Muscle of leg (tissue), 11 donors: ENCODE results near the gene FGFR3. TPM values are rescaled to one million over a fixed set of nuclear protein-coding genes. Genes with fewer than 3 reads are reported as not detected.
"Not testable (repeated sequence)": the region's sequence is repeated elsewhere in the genome, so short reads cannot be mapped to it uniquely, and the experiment has no call there.

Source experiments
- DNase-seq: peaks from one replicate; pipeline ENCODE4 v3.0.0; 2013
- H3K27ac ChIP-seq: one replicate; pipeline ENCODE4 v1.5.1; 2013; ENCODE audit warnings: mild to moderate bottlenecking, low read length, control low read depth
- H3K27me3 ChIP-seq: one replicate; pipeline ENCODE4 v1.6.1; 2013; ENCODE audit warnings: low read length; ENCODE audit not compliant: control insufficient read depth, insufficient read depth
- H3K36me3 ChIP-seq: one replicate; pipeline ENCODE4 v1.6.1; 2013; ENCODE audit warnings: low read length; ENCODE audit not compliant: control insufficient read depth, insufficient read depth
- H3K4me1 ChIP-seq: one replicate; pipeline ENCODE4 v1.6.1; 2013; ENCODE audit warnings: low read length; ENCODE audit not compliant: control insufficient read depth, insufficient read depth
- H3K4me3 ChIP-seq: one replicate; pipeline ENCODE4 v1.5.1; 2013; ENCODE audit warnings: low read length, control low read depth
- H3K9me3 ChIP-seq: replicated peaks from 2 replicates; pipeline ENCODE4 v1.6.1; 2013; ENCODE audit warnings: low read depth, low read length; ENCODE audit not compliant: control insufficient read depth
- WGBS: methylation state at CpG from one replicate; pipeline ENCODE4 v1.1.5; 2013; ENCODE audit warnings: missing lambda C conversion rate; ENCODE audit not compliant: insufficient coverage; 5-methylcytosine and 5-hydroxymethylcytosine counted together
- polyA plus RNA-seq, 8 donors: library from polyadenylated mRNA; unstranded; fragments of 120-200 nt; gene quantifications; one replicate each; pipeline versions ENCODE4 v1.2.1 to v1.2.3, GENCODE V29; 2013; ENCODE audit warnings: inconsistent platforms in 1 of 8, low replicate concordance in 1 of 8; ENCODE audit not compliant: insufficient read length in 8 of 8, insufficient read depth in 1 of 8
- total RNA-seq: library from RNA; stranded (reverse); fragments of 120-200 nt; gene quantifications from one replicate; pipeline ENCODE4 v1.2.4, GENCODE V29; 2013

Gene FGFR3
- total and polyA plus RNA-seq, 9 donors = 0.89 to 14.0 (median 1.4) TPM

- Histone ChIP-seq H3K4me1 (peaks cover 2% of the 10 kb centered on the region), H3K4me3 (no peak overlapping the region), H3K36me3 (peaks cover 75% of the 10 kb centered on the region), H3K27me3 (no peaks in the 10 kb centered on the region), H3K27ac (no peak overlapping the region), H3K9me3 (no peaks in the 10 kb centered on the region)
- DNase-seq = no peak
- 80% methylated on average over 4 of the region's 9 CpGs for WGBS
These were observed 48.8 kb downstream of the FGFR3 start for GRCh38 chr4:1841887-1842210.

GRCh38 chr4:1842339-1842895 lies 49.3 kb downstream of the FGFR3 start:
- no peak for DNase-seq
- no peaks in the 10 kb centered on the region for H3K27me3 ChIP-seq
- H3K9me3 ChIP-seq = no peaks in the 10 kb centered on the region
- H3K4me1 ChIP-seq = peaks cover 2% of the 10 kb centered on the region
- WGBS = 89% methylated on average over 13 of the region's 13 CpGs
- peaks cover 75% of the 10 kb centered on the region for H3K36me3 ChIP-seq
- no peak overlapping the region for H3K4me3 ChIP-seq
- no peak overlapping the region for H3K27ac ChIP-seq

GRCh38 chr4:1842993-1843448 lies 49.9 kb downstream of the FGFR3 start:
- Histone ChIP-seq H3K9me3 (no peaks in the 10 kb centered on the region), H3K4me1 (peaks cover 2% of the 10 kb centered on the region), H3K36me3 (peaks cover 73% of the 10 kb centered on the region), H3K4me3 (no peak overlapping the region), H3K27ac (no peak overlapping the region), H3K27me3 (no peaks in the 10 kb centered on the region)
- 82% methylated on average over 15 of the region's 17 CpGs for WGBS
- no peak for DNase-seq

GRCh38 chr4:1843852-1844251 lies 50.8 kb downstream of the FGFR3 start:
- no peak overlapping the region for H3K27ac ChIP-seq
- 60% methylated on average over 1 of the region's 10 CpGs for WGBS
- H3K9me3 ChIP-seq = no peaks in the 10 kb centered on the region
- no peaks in the 10 kb centered on the region for H3K27me3 ChIP-seq
- H3K36me3 ChIP-seq = peaks cover 67% of the 10 kb centered on the region
- peaks cover 2% of the 10 kb centered on the region for H3K4me1 ChIP-seq
- H3K4me3 ChIP-seq = no peak overlapping the region
- DNase-seq = no peak

- H3K4me3 ChIP-seq, DNase-seq, H3K27ac ChIP-seq, H3K4me1 ChIP-seq, H3K27me3 ChIP-seq, H3K9me3 ChIP-seq: not testable (repeated sequence)
- 98% methylated on average over 6 of the region's 10 CpGs for WGBS
- peaks cover 59% of the 10 kb centered on the region for H3K36me3 ChIP-seq
These were observed 51.5 kb downstream of the FGFR3 start for GRCh38 chr4:1844618-1845017.

- no CpG with 5 or more reads among the region's 2 CpGs for WGBS
These were observed 53.5 kb downstream of the FGFR3 start for GRCh38 chr4:1846580-1846979.

GRCh38 chr4:1850276-1850675 lies 57.2 kb downstream of the FGFR3 start:
- 79% methylated on average over 9 of the region's 10 CpGs for WGBS

More at GRCh38 chr4:1846580-1846979, 53.5 kb downstream of the FGFR3 start:
- Histone ChIP-seq H3K36me3 (peaks cover 44% of the 10 kb centered on the region), H3K4me1 (peaks cover 3% of the 10 kb centered on the region), H3K4me3 (no peak overlapping the region), H3K27ac (no peak overlapping the region), H3K9me3 (no peaks in the 10 kb centered on the region), H3K27me3 (no peaks in the 10 kb centered on the region)
- no peak for DNase-seq

GRCh38 chr4:1851160-1851559 lies 58.1 kb downstream of the FGFR3 start:
- Histone ChIP-seq H3K27me3 (no peaks in the 10 kb centered on the region), H3K36me3 (peaks cover 14% of the 10 kb centered on the region), H3K9me3 (no peaks in the 10 kb centered on the region), H3K4me1 (peaks cover 12% of the 10 kb centered on the region), H3K27ac (no peak overlapping the region), H3K4me3 (no peak overlapping the region)
- DNase-seq = no peak
- 75% methylated on average over 4 of the region's 11 CpGs for WGBS

More at GRCh38 chr4:1850276-1850675, 57.2 kb downstream of the FGFR3 start:
- no peaks in the 10 kb centered on the region for H3K27me3 ChIP-seq
- H3K36me3 ChIP-seq = peaks cover 23% of the 10 kb centered on the region
- peaks cover 11% of the 10 kb centered on the region for H3K4me1 ChIP-seq
- no peak overlapping the region for H3K27ac ChIP-seq
- H3K9me3 ChIP-seq = no peaks in the 10 kb centered on the region
- H3K4me3 ChIP-seq = no peak overlapping the region
- no peak for DNase-seq

GRCh38 chr4:1851575-1852410 lies 58.7 kb downstream of the FGFR3 start:
- Histone ChIP-seq H3K27me3 (no peaks in the 10 kb centered on the region), H3K4me3 (no peak overlapping the region), H3K9me3 (no peaks in the 10 kb centered on the region), H3K27ac (no peak overlapping the region), H3K4me1 (peaks cover 14% of the 10 kb centered on the region), H3K36me3 (peaks cover 14% of the 10 kb centered on the region)
- 86% methylated on average over 16 of the region's 16 CpGs for WGBS
- no peak for DNase-seq

- Histone ChIP-seq H3K36me3 (peaks cover 8% of the 10 kb centered on the region), H3K4me3 (no peak overlapping the region), H3K27ac (no peak overlapping the region), H3K4me1 (peaks cover 26% of the 10 kb centered on the region), H3K9me3 (no peaks in the 10 kb centered on the region), H3K27me3 (no peaks in the 10 kb centered on the region)
- DNase-seq = no peak
- WGBS = 72% methylated on average over 6 of the region's 9 CpGs
These were observed 60.0 kb downstream of the FGFR3 start for GRCh38 chr4:1852904-1853623.
